GM21786 (cell line): ENCODE data around the gene FSTL1.

Experiments
- ATAC-seq: cut with Tn5 transposase; IDR thresholded peaks from one replicate; pipeline ENCODE4 v1.9.1; 2021; ENCODE audit not compliant: unreplicated experiment

Gene FSTL1

DNA sequence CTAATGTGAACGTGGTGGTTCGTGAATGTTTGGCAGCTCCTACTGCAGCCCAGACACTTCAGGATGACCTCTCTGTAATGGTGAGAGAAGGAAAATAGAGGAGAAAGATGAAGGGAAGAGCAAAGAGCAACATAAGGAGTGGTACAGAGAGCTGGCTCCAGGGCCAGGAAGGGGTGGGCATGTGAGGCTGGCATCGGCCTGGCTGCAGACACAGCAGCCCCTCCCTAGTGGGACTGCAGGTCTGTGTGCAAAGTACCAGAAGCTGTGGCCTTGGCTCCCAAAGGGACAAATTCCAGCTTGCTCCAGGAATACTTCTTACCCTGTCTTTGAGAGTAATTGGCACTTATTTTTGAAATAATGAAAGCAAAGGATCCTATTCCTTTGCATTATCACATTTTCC is 10.0 kb downstream of the FSTL1 start:
- ATAC-seq, result no peak

- ATAC-seq, result no peak
These were observed 10.6 kb downstream of the FSTL1 start for GRCh38 chr3:120440001-120440703.

GRCh38 chr3:120438665-120439370 is 12.0 kb downstream of the FSTL1 start:
- no peak for ATAC-seq

- no peak for ATAC-seq
These were observed 12.6 kb downstream of the FSTL1 start for GRCh38 chr3:120438216-120438615.

- ATAC-seq, result no peak
These were observed 13.2 kb downstream of the FSTL1 start for GRCh38 chr3:120437559-120437958.

GRCh38 chr3:120436523-120437050 is 14.2 kb downstream of the FSTL1 start:
- no peak for ATAC-seq

DNA sequence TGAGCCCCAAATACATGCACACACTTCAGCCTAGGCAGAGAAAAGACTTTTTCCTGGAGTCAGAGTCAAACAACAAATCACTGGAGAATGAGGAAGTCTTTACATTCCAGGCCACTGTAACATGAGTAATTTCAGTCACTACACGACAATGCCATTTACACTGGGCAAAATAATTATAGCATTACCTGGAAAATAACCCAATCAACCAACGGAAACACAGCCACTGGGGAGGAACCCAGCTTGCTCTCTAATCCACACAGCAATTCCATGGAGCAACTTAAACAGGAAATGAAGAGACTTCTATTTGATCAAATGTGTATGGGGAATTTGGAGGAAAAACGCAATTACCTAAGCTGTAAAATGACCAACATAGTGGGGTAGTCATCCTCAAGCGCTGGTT is 15.2 kb downstream of the FSTL1 start:
- ATAC-seq, result no peak

DNA sequence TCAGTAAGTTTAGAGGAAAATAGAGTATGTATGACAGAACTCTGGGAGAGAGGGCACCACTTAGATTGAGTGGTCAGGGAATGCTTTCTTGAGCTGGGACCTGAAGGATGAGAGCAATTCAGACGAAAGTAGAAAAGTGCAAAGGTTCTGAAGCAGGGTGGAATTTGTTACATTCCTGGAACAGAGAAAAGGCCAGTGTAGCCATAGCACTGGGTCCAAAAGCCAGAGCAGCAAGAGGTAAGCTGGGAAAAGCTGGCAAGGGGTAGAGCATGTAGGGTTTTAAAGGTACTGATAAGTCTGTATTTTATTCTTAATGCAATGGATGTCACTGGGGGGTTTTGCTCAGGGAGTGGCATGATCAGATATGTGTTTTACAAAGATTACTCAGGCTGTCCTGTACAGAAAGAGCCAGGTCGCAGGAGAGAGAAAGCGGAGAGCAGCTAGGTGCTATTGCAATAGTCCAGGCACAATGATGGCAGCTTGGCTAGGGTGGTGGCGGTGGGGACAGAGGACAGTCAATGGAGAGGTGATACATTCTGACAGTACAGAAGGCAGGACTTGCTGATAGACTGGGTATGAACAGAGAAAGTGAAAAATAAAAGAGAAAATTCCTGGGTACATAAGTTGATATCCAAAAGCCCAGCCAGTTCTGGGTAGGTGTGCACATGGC is 17.0 kb downstream of the FSTL1 start:
- no peak for ATAC-seq

DNA sequence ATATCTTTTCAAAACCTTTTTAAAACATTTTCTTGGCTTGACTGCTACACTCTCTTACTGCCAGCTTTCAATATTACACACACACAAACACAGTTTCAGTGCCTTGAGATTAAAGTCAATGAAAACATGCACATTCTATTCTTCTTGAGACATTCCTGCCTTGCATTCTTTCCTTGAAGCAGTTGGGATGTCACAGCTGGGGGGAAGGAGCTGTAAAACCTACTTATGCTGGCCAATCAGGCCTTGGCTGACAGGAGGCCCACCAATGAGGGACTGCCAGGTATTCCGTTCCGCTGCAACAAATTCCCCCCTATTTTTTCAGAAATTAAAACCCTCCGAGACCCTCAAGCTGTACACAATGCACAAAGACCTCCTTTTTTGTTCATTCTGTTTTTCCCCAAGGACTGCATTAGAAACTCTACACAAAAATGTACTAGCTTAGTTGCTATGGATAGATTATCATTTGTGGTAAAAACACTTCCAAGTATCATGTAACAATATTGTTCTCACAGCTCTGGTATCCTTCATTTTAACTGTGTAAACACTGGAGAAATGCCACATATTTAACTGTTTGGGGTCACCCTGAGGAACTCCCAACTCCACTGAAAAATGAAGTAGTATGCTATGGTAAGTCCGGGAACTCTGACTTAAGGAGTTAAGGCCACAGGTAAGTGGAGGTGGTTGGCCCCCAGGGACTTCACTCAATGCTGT is 18.5 kb downstream of the FSTL1 start:
- ATAC-seq, result no peak

DNA sequence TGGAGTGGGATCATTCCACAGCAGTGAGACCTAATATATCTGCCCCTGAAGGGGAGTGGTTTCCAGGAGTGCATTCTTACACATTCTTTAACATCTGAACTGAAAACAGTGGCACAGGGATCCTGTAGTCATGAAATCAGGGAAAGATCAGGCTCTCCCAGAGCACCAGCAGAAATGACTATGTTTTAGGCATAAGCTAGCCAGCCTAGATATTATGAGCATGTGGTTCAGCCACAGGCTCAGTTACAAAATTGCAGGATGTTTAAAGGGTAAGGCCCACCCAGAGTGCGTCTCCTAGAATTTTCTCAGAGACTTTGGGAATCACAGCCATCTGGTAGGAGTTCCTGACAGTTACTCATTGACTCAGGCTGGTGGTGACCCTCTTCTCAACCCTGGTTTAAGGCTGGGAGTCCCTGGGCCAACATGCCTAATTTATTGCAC is 20.9 kb downstream of the FSTL1 start:
- no peak for ATAC-seq

DNA sequence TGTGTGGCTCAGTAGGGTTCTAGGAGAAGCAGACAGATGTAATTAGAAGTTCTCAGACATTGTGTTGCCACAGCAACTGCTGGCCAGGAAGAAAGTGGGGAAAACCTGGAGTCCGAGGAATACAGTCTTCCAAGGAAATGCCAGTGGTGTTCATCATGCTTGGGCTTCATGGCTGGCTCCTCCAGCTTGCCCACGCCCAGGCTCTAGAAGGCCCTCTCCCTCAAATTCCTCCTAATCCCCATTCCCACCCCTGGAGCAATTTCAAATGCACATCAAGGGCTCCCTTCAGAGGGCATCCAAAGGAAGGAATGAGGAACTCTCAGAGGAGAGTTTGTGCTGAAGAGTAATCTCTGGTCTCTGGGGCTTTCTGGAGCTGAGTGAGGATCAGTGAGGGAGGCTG is 21.9 kb downstream of the FSTL1 start:
- ATAC-seq, result no peak

GRCh38 chr3:120427201-120427600 is 23.6 kb downstream of the FSTL1 start:
- ATAC-seq, result no peak

- ATAC-seq, result no peak
These were observed 25.1 kb downstream of the FSTL1 start for GRCh38 chr3:120425572-120426250.

- ATAC-seq, result no peak
These were observed 25.7 kb downstream of the FSTL1 start for GRCh38 chr3:120424976-120425570.

- ATAC-seq, result no peak
These were observed 26.3 kb downstream of the FSTL1 start for GRCh38 chr3:120424506-120424905.

DNA sequence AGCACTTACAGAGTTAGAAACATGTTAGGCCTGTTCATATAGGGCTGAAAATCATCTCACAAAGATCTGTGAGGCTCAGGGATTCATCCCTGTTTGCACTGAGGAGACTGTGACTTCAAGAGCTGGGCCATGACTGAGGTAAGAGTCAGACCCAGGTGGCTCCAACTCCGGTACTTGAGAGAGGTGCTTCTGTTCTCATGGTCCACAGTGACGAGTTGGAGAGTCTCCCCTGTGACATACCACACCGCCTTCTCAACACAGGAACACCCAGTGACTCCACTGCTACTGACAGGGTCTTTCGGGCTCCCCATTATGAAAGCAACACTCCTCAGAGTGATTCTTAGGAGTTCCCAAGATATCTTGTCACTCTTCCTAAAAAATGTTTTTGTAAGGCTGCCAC is 27.4 kb downstream of the FSTL1 start:
- no peak for ATAC-seq

DNA sequence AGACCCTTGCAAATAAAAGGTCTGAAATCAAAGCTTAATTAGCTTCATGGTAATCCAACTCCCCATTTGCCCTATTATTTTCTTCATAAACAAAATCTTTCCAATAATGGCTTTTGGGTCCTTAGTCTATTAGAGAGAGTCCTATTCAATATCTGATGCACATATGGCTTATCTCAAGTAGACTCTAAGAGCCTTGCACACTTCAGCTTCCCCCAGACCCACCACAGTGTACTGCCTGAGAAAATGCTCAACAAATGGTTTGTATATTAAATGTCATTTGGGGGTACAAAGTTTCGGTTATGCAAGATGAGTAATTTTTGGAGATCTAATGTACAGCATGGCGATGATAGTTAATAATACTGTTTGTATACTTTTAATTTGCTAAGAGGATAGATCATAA is 28.9 kb downstream of the FSTL1 start:
- ATAC-seq, result no peak

DNA sequence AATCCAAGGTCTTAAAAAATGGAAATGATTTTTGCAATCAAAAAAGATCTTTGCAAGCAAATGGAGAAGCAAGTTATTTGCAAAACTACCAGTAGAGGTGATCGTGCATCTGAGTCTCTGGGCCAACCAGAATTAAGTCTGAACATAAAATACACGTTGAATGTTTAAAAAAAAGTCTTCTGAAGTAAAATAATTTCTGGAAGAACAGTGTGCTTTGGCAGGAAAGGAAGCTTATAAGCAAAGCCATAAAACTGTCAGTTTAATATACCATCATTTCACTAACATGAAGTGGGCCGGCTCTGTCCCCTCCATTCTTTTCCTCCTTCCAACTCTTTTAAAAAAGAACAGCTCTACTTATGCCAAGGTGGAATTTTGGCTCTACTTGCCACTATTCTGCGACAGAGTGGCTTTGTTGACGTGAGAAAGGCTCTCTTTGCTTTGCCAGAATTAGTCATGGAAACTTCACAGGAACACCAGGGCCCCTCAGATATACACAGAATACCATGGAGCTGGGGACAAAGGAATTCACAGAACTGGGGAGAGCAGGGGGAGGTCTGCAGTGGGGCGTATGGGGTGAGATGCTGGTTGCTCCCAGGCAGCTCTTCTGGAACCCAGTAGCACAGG is 29.8 kb downstream of the FSTL1 start:
- no peak for ATAC-seq

GRCh38 chr3:120420360-120420759 is 30.4 kb downstream of the FSTL1 start:
- no peak for ATAC-seq

GRCh38 chr3:120419797-120420196 is 31.0 kb downstream of the FSTL1 start:
- no peak for ATAC-seq
